Keratinocyte (primary cell): Measurements from ENCODE around the gene TGFBI. TPM values are rescaled to one million over a fixed set of nuclear protein-coding genes. Genes with fewer than 3 reads are reported as not detected.
A peak's percentile ranks its signal among the peaks of the same experiment; 100 is the strongest.

Experiments used
- DNase-seq: peaks from one replicate; pipeline ENCODE4 v3.0.0-alpha.2; 2011; ENCODE audit warnings: low read depth, missing footprints, low spot score
- FAIRE-seq: peaks from 2 replicates; lab custom pipeline; 2011; peaks lifted over from hg19 to GRCh38; lab: Jason Lieb, UNC
- H2AFZ ChIP-seq: 2 replicates; pipeline ENCODE4 v1.6.0; 2012; ENCODE audit warnings: low read length, control low read depth, inconsistent platforms; ENCODE audit not compliant: control insufficient read depth
- H3K27ac ChIP-seq: 2 replicates; pipeline ENCODE4 v1.5.1; 2011; ENCODE audit warnings: low read length; ENCODE audit not compliant: control insufficient read depth, insufficient read depth
- H3K27me3 ChIP-seq: 3 replicates; pipeline ENCODE4 v1.6.0; 2011; ENCODE audit warnings: low read length; ENCODE audit not compliant: control insufficient read depth, insufficient read depth; ENCODE audit errors: extremely low read depth
- H3K36me3 ChIP-seq, 2 experiments: 2 replicates in 1 of 2; 3 replicates in 1 of 2; pipeline ENCODE4 v1.5.1; 2011; ENCODE audit warnings: low read length in 2 of 2, mild to moderate bottlenecking in 1 of 2; ENCODE audit not compliant: control insufficient read depth in 2 of 2, insufficient read depth in 2 of 2; ENCODE audit errors: extremely low read depth in 1 of 2
- H3K4me1 ChIP-seq: 3 replicates; pipeline ENCODE4 v1.5.1; 2011; ENCODE audit warnings: low read length; ENCODE audit not compliant: control insufficient read depth, insufficient read depth; ENCODE audit errors: extremely low read depth
- H3K4me2 ChIP-seq: 3 replicates; pipeline ENCODE4 v1.6.0; 2011; ENCODE audit warnings: low read depth, low read length; ENCODE audit not compliant: control insufficient read depth, insufficient read depth; ENCODE audit errors: extremely low read depth
- H3K4me3 ChIP-seq, 3 experiments: fragments of 200-600 bp in 1 of 3; sonication (generic) in 1 of 3; 2 replicates in 2 of 3; 3 replicates in 1 of 3; pipeline ENCODE4 v1.5.1; 2011 to 2016; ENCODE audit warnings: low read length in 3 of 3, mild to moderate bottlenecking in 3 of 3, control low read depth in 2 of 3, inconsistent platforms in 1 of 3, low read depth in 1 of 3, mixed read lengths in 1 of 3, mixed run types in 1 of 3, moderate library complexity in 1 of 3; ENCODE audit not compliant: control insufficient read depth in 2 of 3, insufficient read depth in 2 of 3; ENCODE audit errors: extremely low read depth in 1 of 3
- H3K79me2 ChIP-seq: 2 replicates; pipeline ENCODE4 v1.6.0; 2012; ENCODE audit warnings: low read length; ENCODE audit not compliant: control insufficient read depth, insufficient read depth
- H3K9ac ChIP-seq: 3 replicates; pipeline ENCODE4 v1.6.0; 2011; ENCODE audit warnings: low read length; ENCODE audit not compliant: control insufficient read depth, insufficient read depth; ENCODE audit errors: extremely low read depth
- H3K9me1 ChIP-seq: 3 replicates; pipeline ENCODE4 v1.6.0; 2011; ENCODE audit warnings: low read length; ENCODE audit not compliant: control insufficient read depth, insufficient read depth; ENCODE audit errors: extremely low read depth
- H3K9me3 ChIP-seq: 2 replicates; pipeline ENCODE4 v1.5.1; 2012; ENCODE audit warnings: low read depth, low read length; ENCODE audit not compliant: control insufficient read depth
- H4K20me1 ChIP-seq: 3 replicates; pipeline ENCODE4 v1.6.0; 2011; ENCODE audit warnings: low read length; ENCODE audit not compliant: control insufficient read depth, insufficient read depth; ENCODE audit errors: extremely low read depth
- CTCF ChIP-seq, 3 experiments: IDR thresholded peaks in 1 of 3; conservative IDR thresholded peaks in 1 of 3; optimal IDR thresholded peaks in 1 of 3; 2 replicates in 2 of 3; 3 replicates in 1 of 3; pipeline versions ENCODE3 to v1.5.1; 2011; ENCODE audit warnings: low read length in 3 of 3, mild to moderate bottlenecking in 3 of 3, moderate library complexity in 2 of 3, control low read depth in 1 of 3, inconsistent platforms in 1 of 3; ENCODE audit not compliant: insufficient read depth in 2 of 3; ENCODE audit errors: extremely low read depth in 1 of 3
- EZH2 ChIP-seq: IDR thresholded peaks from one replicate; pipeline ENCODE4 v1.6.1; 2012; ENCODE audit warnings: inconsistent platforms, mild to moderate bottlenecking, low read length, moderate library complexity
- dilution Hi-C: fragments of 300-500 bp; cut with MboI; formaldehyde crosslinking; loops from one replicate; pipeline ENCODE4 v1.7.0; 2020; ENCODE audit warnings: low sequenced_read_pairs; ENCODE audit not compliant: extremely low pct_ligation_motif_present
- polyA plus RNA-seq, 5 experiments: library from polyadenylated mRNA; depleted of rRNA in 3 of 5; stranded (reverse) in 3 of 5; stranded (forward) in 1 of 5; unstranded in 1 of 5; fragments of >200 nt; gene quantifications; 1 replicate in 1 of 5; 2 replicates in 3 of 5; 3 replicates in 1 of 5; pipeline versions ENCODE4 v1.2.1 to v1.2.3, GENCODE V29; 2011 to 2012; ENCODE audit warnings: missing spikeins in 2 of 5, low read depth in 1 of 5, low replicate concordance in 1 of 5

The TGFBI gene
- polyA plus RNA-seq, 1 donor (not counting 4 experiments of a cell fraction or from before 2014, with no cell fraction given) = 270 TPM

- Histone ChIP-seq H3K9me1 (no peaks in the 10 kb centered on the region), H3K79me2 (no peaks in the 10 kb centered on the region), H3K4me2 (peak overlapping the region; percentile 78), H3K27ac (peak overlapping the region; percentile 68), H3K4me3 (no peak overlapping the region), H3K36me3 (no peaks in the 10 kb centered on the region), H3K9me3 (no peaks in the 10 kb centered on the region), H3K4me1 (peaks cover 86% of the 10 kb centered on the region), H2AFZ (peak overlapping the region; percentile 55), H4K20me1 (no peaks in the 10 kb centered on the region), H3K9ac (no peak overlapping the region), H3K27me3 (no peaks in the 10 kb centered on the region)
- TF ChIP-seq EZH2 = no peak
- TF ChIP-seq CTCF (optimal IDR thresholded peaks at IDR 0.05 in 1 of 3, IDR thresholded peaks at IDR 0.05 in 1 of 3, conservative IDR thresholded peaks at IDR 0.05 in 1 of 3; ENCODE audit: extremely low read depth in 1 of 3, insufficient read depth in 2 of 3, low read length in 3 of 3) = no peak
- DNase-seq = no peak
- dilution Hi-C loops = no loop called here
- peak; percentile 92 for FAIRE-seq
Measured at GRCh38 chr5:136011414-136012001, 17.3 kb upstream of the TGFBI start.

- DNase-seq (peak; percentile 75), FAIRE-seq (peak; percentile 65)
Measured at GRCh38 chr5:136012041-136012804, 16.6 kb upstream of the TGFBI start.

More at GRCh38 chr5:136012041-136012804, 16.6 kb upstream of the TGFBI start:
- Histone ChIP-seq H4K20me1 (no peaks in the 10 kb centered on the region), H3K79me2 (no peaks in the 10 kb centered on the region), H3K9me1 (no peaks in the 10 kb centered on the region), H3K27me3 (no peaks in the 10 kb centered on the region), H3K4me1 (peaks cover 86% of the 10 kb centered on the region), H3K36me3 (no peaks in the 10 kb centered on the region), H3K4me3 (peak overlapping the region in 1 of 3 experiments; percentile 32), H3K4me2 (peak overlapping the region; percentile 78), H2AFZ (no peak overlapping the region), H3K9ac (no peak overlapping the region), H3K9me3 (no peaks in the 10 kb centered on the region), H3K27ac (peak overlapping the region; percentile 68)
- TF ChIP-seq EZH2 (no peak), CTCF (optimal IDR thresholded peaks at IDR 0.05 in 1 of 3, IDR thresholded peaks at IDR 0.05 in 1 of 3, conservative IDR thresholded peaks at IDR 0.05 in 1 of 3; ENCODE audit: extremely low read depth in 1 of 3, insufficient read depth in 2 of 3, low read length in 3 of 3) (no peak)
- dilution Hi-C loops = no loop called here
